Cardiac muscle cell (in vitro differentiated cells and primary cell): Measurements from ENCODE around the gene RHOT1. TPM values are rescaled to one million over a fixed set of nuclear protein-coding genes. Genes with fewer than 3 reads are reported as not detected.

ENCODE experiments used
- DNase-seq, 2 donors: peaks; one replicate each; pipeline versions ENCODE4 v3.0.0 to v3.0.0-alpha.2; 2010 to 2017; ENCODE audit warnings: low read depth in 1 of 2, low spot score in 1 of 2
- H3K27ac ChIP-seq: fragments of 200-600 bp; sonication (generic); 2 replicates; pipeline ENCODE4 v1.5.1; 2016
- H3K27me3 ChIP-seq: fragments of 200-600 bp; sonication (generic); 2 replicates; pipeline ENCODE4 v1.6.0; 2016; ENCODE audit warnings: control low read depth
- H3K36me3 ChIP-seq: fragments of 200-600 bp; sonication (generic); 2 replicates; pipeline ENCODE4 v1.5.1; 2016; ENCODE audit warnings: control low read depth
- H3K4me1 ChIP-seq: fragments of 200-600 bp; sonication (generic); 2 replicates; pipeline ENCODE4 v1.8.1; 2017; ENCODE audit warnings: low read depth, mild to moderate bottlenecking, mixed run types
- H3K4me3 ChIP-seq: fragments of 200-600 bp; sonication (generic); 2 replicates; pipeline ENCODE4 v1.5.1; 2016; ENCODE audit warnings: mild to moderate bottlenecking
- H3K9me3 ChIP-seq: fragments of 200-600 bp; sonication (generic); 2 replicates; pipeline ENCODE4 v1.5.1; 2017; ENCODE audit warnings: low read depth, mild to moderate bottlenecking, control low read depth
- CTCF ChIP-seq: IDR thresholded peaks from 2 replicates; pipeline ENCODE4 v1.5.1; 2012; ENCODE audit warnings: low read depth, mild to moderate bottlenecking, low read length
- polyA plus RNA-seq: library from polyadenylated mRNA; unstranded; fragments of >200 nt; fragmentation: Nextera tagmentation; extraction: Ambion mirVana; gene quantifications from 2 replicates; pipeline ENCODE4 v1.2.1, GENCODE V29; 2016
- total RNA-seq: library from RNA; depleted of rRNA; stranded (reverse); fragments of >200 nt; gene quantifications from 2 replicates; pipeline ENCODE4 v1.2.3, GENCODE V29; 2016

Gene RHOT1
- total and polyA plus RNA-seq, 2 experiments from 2014 or later, result 47.1 to 62.0 TPM

DNA sequence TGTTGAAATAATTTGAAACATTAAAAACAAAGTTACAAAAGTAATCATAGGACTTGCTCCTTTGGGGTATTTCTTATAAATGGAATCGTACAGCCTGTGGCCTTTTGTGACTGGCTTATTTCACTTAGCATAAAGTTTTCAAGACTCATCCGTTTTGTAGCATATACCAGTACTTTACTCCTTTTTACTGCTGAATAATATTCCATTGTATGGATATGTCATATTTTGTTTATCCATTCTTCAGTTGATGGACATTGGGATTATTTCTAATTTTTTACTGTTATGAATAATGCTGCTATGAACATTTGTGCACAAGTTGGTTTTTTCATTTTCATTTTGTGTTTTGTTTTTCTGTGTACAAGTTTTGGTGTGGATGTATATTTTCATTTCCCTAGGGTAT is 93.3 kb downstream of the RHOT1 start:
- no peaks in the 10 kb centered on the region for H3K9me3 ChIP-seq
- no peaks in the 10 kb centered on the region for H3K36me3 ChIP-seq
- H3K27me3 ChIP-seq, result no peaks in the 10 kb centered on the region
- no peak overlapping the region for H3K4me3 ChIP-seq
- no peak overlapping the region for H3K27ac ChIP-seq
- no peak for DNase-seq
- H3K4me1 ChIP-seq, result peaks cover 5% of the 10 kb centered on the region
- TF ChIP-seq CTCF, result no peak

DNA sequence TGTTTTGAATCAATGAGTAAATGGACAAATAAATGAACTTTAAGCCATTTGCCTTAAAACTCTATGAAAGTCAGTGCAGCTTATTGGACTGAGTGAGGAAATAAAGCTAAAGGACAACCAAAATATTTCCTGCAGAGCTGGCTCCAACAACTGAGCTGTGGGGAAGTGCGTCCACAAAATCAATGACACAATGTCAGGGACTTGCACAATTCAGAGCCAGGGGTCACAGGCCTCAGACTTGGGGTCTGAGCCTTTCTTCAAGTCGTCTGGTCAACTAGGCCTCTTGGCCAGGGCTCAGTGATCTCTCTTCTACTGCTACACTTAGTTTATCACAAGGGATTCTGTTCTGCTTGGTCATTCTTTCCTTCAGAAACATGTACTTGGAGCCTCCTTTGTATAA is 97.2 kb downstream of the RHOT1 start:
- peaks cover 3% of the 10 kb centered on the region for H3K4me1 ChIP-seq
- no peak for TF ChIP-seq CTCF
- no peak for DNase-seq

DNA sequence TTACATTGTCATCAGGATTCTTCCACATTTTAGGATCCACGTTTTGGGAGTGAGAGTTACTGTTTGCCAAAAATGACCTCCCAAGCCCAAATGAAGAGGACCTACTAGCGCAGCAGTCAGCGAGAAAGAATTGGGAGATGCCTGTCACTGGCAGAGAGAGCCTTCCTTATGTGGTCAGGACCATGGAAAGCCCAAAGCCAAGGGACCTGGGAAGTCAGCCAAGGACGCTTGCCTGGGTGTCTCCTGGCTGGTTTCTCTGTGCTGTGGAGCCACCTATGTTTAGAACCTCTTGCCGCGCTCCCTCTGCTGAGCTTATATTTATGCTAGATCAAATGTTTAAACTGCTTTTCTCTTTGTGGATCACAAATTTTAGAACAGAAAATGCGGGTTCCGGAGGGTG is 98.4 kb downstream of the RHOT1 start:
- Histone ChIP-seq H3K4me1 (peaks cover 3% of the 10 kb centered on the region), H3K4me3 (no peak overlapping the region), H3K27ac (no peak overlapping the region), H3K9me3 (no peaks in the 10 kb centered on the region), H3K36me3 (no peaks in the 10 kb centered on the region), H3K27me3 (no peaks in the 10 kb centered on the region)
- no peak for TF ChIP-seq CTCF
- peak; percentile 38 to 61 for DNase-seq

More for the DNA sequence above, 97.2 kb downstream of the RHOT1 start:
- Histone ChIP-seq H3K27ac (no peak overlapping the region), H3K27me3 (no peaks in the 10 kb centered on the region), H3K9me3 (no peaks in the 10 kb centered on the region), H3K36me3 (no peaks in the 10 kb centered on the region), H3K4me3 (no peak overlapping the region)

DNA sequence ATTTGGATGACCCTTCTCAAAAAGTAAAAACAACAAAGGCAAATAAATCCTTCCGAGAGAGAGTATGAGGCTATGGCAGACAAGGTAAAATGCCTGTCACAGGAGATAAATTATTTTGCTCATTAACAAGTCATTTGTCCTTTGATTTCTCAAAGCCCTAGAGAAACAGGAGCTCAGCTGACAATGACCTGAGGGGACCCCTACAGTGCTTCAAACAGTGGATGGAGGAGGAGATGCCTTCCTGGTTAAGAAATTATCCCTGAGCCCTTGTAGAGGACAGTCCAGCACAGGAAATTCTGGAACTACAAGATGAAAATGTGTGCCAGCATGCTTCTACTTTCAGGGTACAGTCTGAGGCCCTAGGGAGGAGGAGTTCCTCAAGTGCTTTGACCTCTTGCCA is 99.3 kb downstream of the RHOT1 start:
- H3K4me3 ChIP-seq, result no peak overlapping the region

DNA sequence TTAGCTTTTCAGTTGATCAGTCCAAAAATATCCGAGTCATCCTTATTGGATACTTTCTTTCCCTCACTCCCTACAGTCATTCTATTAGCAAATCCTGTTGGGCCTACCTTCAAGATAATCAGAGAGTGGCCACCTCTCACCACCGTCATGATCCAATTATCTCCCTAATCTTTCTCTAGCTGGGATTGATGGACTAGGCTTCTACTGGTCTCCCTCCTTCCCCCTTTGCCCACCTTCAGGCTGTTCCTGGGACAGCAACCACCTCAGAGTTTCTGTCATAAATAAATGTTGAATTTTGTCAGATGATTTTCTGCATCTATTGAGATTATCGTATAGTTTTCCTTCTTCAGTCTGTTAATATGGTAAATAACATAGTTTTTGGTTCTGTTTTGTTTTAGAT is 107.2 kb downstream of the RHOT1 start:
- H3K36me3 ChIP-seq, result no peaks in the 10 kb centered on the region
- H3K27me3 ChIP-seq, result no peaks in the 10 kb centered on the region
- no peak for DNase-seq
- no peaks in the 10 kb centered on the region for H3K9me3 ChIP-seq
- TF ChIP-seq CTCF, result no peak
- no peak overlapping the region for H3K27ac ChIP-seq
- no peak overlapping the region for H3K4me3 ChIP-seq
- no peaks in the 10 kb centered on the region for H3K4me1 ChIP-seq

More for the DNA sequence above, 99.3 kb downstream of the RHOT1 start:
- Histone ChIP-seq H3K9me3 (no peaks in the 10 kb centered on the region), H3K4me1 (peaks cover 3% of the 10 kb centered on the region), H3K27me3 (no peaks in the 10 kb centered on the region), H3K27ac (no peak overlapping the region), H3K36me3 (no peaks in the 10 kb centered on the region)
- no peak for DNase-seq
- no peak for TF ChIP-seq CTCF

GRCh38 chr17:32253117-32253611 is 110.9 kb downstream of the RHOT1 start:
- Histone ChIP-seq H3K36me3 (no peaks in the 10 kb centered on the region), H3K27ac (no peak overlapping the region), H3K27me3 (no peaks in the 10 kb centered on the region), H3K4me1 (no peaks in the 10 kb centered on the region), H3K4me3 (no peak overlapping the region), H3K9me3 (no peaks in the 10 kb centered on the region)
- peak; percentile 82 to 84 for DNase-seq
- peak; percentile 100 for TF ChIP-seq CTCF
